Memory B cell (primary cell): ENCODE results near the gene LDLRAD3.

Experiments used
- ATAC-seq: fragments of 150-1000 bp; cut with Tn5 transposase; 2 replicates; pipeline ENCODE4 v1.10.0; 2021; ENCODE audit warnings: low read depth, mild to moderate bottlenecking, moderate library complexity
- DNase-seq, 2 donors: peaks; one replicate each; pipeline ENCODE4 v3.0.0; 2022; ENCODE audit warnings: low spot score in 2 of 2
- H3K27ac Mint-ChIP-seq: one replicate; pipeline ENCODE4 v1.8.0; 2022; ENCODE audit warnings: mild to moderate bottlenecking, moderate library complexity, mixed read lengths
- H3K27me3 Mint-ChIP-seq: one replicate; pipeline ENCODE4 v1.8.0; 2022; ENCODE audit warnings: mixed read lengths
- H3K36me3 Mint-ChIP-seq: one replicate; pipeline ENCODE4 v1.8.0; 2022; ENCODE audit warnings: mild to moderate bottlenecking, mixed read lengths
- H3K4me1 Mint-ChIP-seq: one replicate; pipeline ENCODE4 v1.8.0; 2022; ENCODE audit warnings: mixed read lengths
- H3K4me3 Mint-ChIP-seq: one replicate; pipeline ENCODE4 v1.8.0; 2022; ENCODE audit warnings: mild to moderate bottlenecking, moderate library complexity, mixed read lengths
- H3K9me3 Mint-ChIP-seq: one replicate; pipeline ENCODE4 v1.8.0; 2022; ENCODE audit warnings: mixed read lengths

Gene LDLRAD3

GRCh38 chr11:36210529-36210928, 266.7 kb downstream of the LDLRAD3 start:
- Mint-ChIP-seq H3K4me1 (no peaks in the 10 kb centered on the region), H3K27ac (no peak overlapping the region), H3K36me3 (no peaks in the 10 kb centered on the region), H3K4me3 (no peak overlapping the region), H3K9me3 (no peaks in the 10 kb centered on the region), H3K27me3 (peaks cover 12% of the 10 kb centered on the region)
- DNase-seq (no peak), ATAC-seq (no peak)

- Mint-ChIP-seq H3K4me3 (no peak overlapping the region), H3K27me3 (peaks cover 10% of the 10 kb centered on the region)
- ATAC-seq = no peak
Observed at GRCh38 chr11:36211761-36212430, 268.0 kb downstream of the LDLRAD3 start.

GRCh38 chr11:36212564-36213392, 268.9 kb downstream of the LDLRAD3 start:
- DNase-seq (no peak), ATAC-seq (no peak)
- Mint-ChIP-seq H3K9me3 (no peaks in the 10 kb centered on the region), H3K4me3 (no peak overlapping the region), H3K4me1 (no peaks in the 10 kb centered on the region), H3K27ac (no peak overlapping the region), H3K27me3 (peaks cover 13% of the 10 kb centered on the region), H3K36me3 (no peaks in the 10 kb centered on the region)

More at GRCh38 chr11:36211761-36212430, 268.0 kb downstream of the LDLRAD3 start:
- no peak for DNase-seq
- Mint-ChIP-seq H3K36me3 (no peaks in the 10 kb centered on the region), H3K4me1 (no peaks in the 10 kb centered on the region), H3K9me3 (no peaks in the 10 kb centered on the region), H3K27ac (no peak overlapping the region)

- DNase-seq (no peak), ATAC-seq (no peak)
- Mint-ChIP-seq H3K27ac (no peak overlapping the region), H3K9me3 (no peaks in the 10 kb centered on the region), H3K36me3 (no peaks in the 10 kb centered on the region), H3K4me3 (no peak overlapping the region), H3K27me3 (peaks cover 15% of the 10 kb centered on the region), H3K4me1 (no peaks in the 10 kb centered on the region)
Observed at GRCh38 chr11:36213393-36213840, 269.6 kb downstream of the LDLRAD3 start.

GRCh38 chr11:36214480-36214879, 270.6 kb downstream of the LDLRAD3 start:
- H3K27me3 Mint-ChIP-seq = peaks cover 15% of the 10 kb centered on the region
- DNase-seq (no peak), ATAC-seq (no peak)
- no peaks in the 10 kb centered on the region for H3K4me1 Mint-ChIP-seq
- H3K4me3 Mint-ChIP-seq = no peak overlapping the region
- no peak overlapping the region for H3K27ac Mint-ChIP-seq
- no peaks in the 10 kb centered on the region for H3K36me3 Mint-ChIP-seq
- no peaks in the 10 kb centered on the region for H3K9me3 Mint-ChIP-seq

GRCh38 chr11:36214976-36215692, 271.3 kb downstream of the LDLRAD3 start:
- H3K27me3 Mint-ChIP-seq = peaks cover 15% of the 10 kb centered on the region
- H3K4me3 Mint-ChIP-seq = no peak overlapping the region
- no peak overlapping the region for H3K27ac Mint-ChIP-seq
- DNase-seq (no peak), ATAC-seq (no peak)
- H3K9me3 Mint-ChIP-seq = peaks cover 5% of the 10 kb centered on the region
- H3K4me1 Mint-ChIP-seq = no peaks in the 10 kb centered on the region
- no peaks in the 10 kb centered on the region for H3K36me3 Mint-ChIP-seq

GRCh38 chr11:36215693-36216060, 271.8 kb downstream of the LDLRAD3 start:
- peaks cover 15% of the 10 kb centered on the region for H3K27me3 Mint-ChIP-seq
- peaks cover 7% of the 10 kb centered on the region for H3K9me3 Mint-ChIP-seq
- H3K36me3 Mint-ChIP-seq = no peaks in the 10 kb centered on the region
- H3K27ac Mint-ChIP-seq = no peak overlapping the region
- no peaks in the 10 kb centered on the region for H3K4me1 Mint-ChIP-seq
- no peak for DNase-seq
- ATAC-seq = no peak
- no peak overlapping the region for H3K4me3 Mint-ChIP-seq

GRCh38 chr11:36216061-36216615, 272.3 kb downstream of the LDLRAD3 start:
- peaks cover 7% of the 10 kb centered on the region for H3K9me3 Mint-ChIP-seq
- no peak overlapping the region for H3K27ac Mint-ChIP-seq
- peaks cover 15% of the 10 kb centered on the region for H3K27me3 Mint-ChIP-seq
- H3K36me3 Mint-ChIP-seq = no peaks in the 10 kb centered on the region
- DNase-seq = no peak
- no peak overlapping the region for H3K4me3 Mint-ChIP-seq
- no peak for ATAC-seq
- no peaks in the 10 kb centered on the region for H3K4me1 Mint-ChIP-seq

GRCh38 chr11:36218283-36218921, 274.5 kb downstream of the LDLRAD3 start:
- Mint-ChIP-seq H3K9me3 (peaks cover 7% of the 10 kb centered on the region), H3K27me3 (peaks cover 15% of the 10 kb centered on the region), H3K4me1 (no peaks in the 10 kb centered on the region), H3K27ac (no peak overlapping the region), H3K4me3 (no peak overlapping the region), H3K36me3 (no peaks in the 10 kb centered on the region)
- DNase-seq (no peak), ATAC-seq (no peak)

GRCh38 chr11:36219996-36220395, 276.1 kb downstream of the LDLRAD3 start:
- no peaks in the 10 kb centered on the region for H3K36me3 Mint-ChIP-seq
- H3K9me3 Mint-ChIP-seq = peaks cover 7% of the 10 kb centered on the region
- peaks cover 11% of the 10 kb centered on the region for H3K27me3 Mint-ChIP-seq
- DNase-seq = no peak
- H3K4me1 Mint-ChIP-seq = no peaks in the 10 kb centered on the region
- no peak overlapping the region for H3K4me3 Mint-ChIP-seq
- H3K27ac Mint-ChIP-seq = no peak overlapping the region
- no peak for ATAC-seq

- H3K4me1 Mint-ChIP-seq = no peaks in the 10 kb centered on the region
Observed at GRCh38 chr11:36222831-36223635, 279.2 kb downstream of the LDLRAD3 start.

GRCh38 chr11:36224209-36224882, 280.5 kb downstream of the LDLRAD3 start:
- DNase-seq (no peak), ATAC-seq (no peak)
- no peaks in the 10 kb centered on the region for H3K4me1 Mint-ChIP-seq
- no peaks in the 10 kb centered on the region for H3K27me3 Mint-ChIP-seq
- H3K9me3 Mint-ChIP-seq = peaks cover 7% of the 10 kb centered on the region
- H3K4me3 Mint-ChIP-seq = no peak overlapping the region
- no peak overlapping the region for H3K27ac Mint-ChIP-seq
- no peaks in the 10 kb centered on the region for H3K36me3 Mint-ChIP-seq

More at GRCh38 chr11:36222831-36223635, 279.2 kb downstream of the LDLRAD3 start:
- H3K27ac Mint-ChIP-seq = no peak overlapping the region
- H3K4me3 Mint-ChIP-seq = no peak overlapping the region
- peaks cover 7% of the 10 kb centered on the region for H3K9me3 Mint-ChIP-seq
- no peaks in the 10 kb centered on the region for H3K27me3 Mint-ChIP-seq
- no peaks in the 10 kb centered on the region for H3K36me3 Mint-ChIP-seq
- DNase-seq = no peak
- ATAC-seq = no peak
